Measurements from ENCODE around the gene KCNK6. TPM values are rescaled to one million over a fixed set of nuclear protein-coding genes. Genes with fewer than 3 reads are reported as not detected.

The KCNK6 gene
- total and polyA plus RNA-seq, 3 donors from 2014 or later, result 2.3 to 3.5 (median 3.4) TPM

DNA sequence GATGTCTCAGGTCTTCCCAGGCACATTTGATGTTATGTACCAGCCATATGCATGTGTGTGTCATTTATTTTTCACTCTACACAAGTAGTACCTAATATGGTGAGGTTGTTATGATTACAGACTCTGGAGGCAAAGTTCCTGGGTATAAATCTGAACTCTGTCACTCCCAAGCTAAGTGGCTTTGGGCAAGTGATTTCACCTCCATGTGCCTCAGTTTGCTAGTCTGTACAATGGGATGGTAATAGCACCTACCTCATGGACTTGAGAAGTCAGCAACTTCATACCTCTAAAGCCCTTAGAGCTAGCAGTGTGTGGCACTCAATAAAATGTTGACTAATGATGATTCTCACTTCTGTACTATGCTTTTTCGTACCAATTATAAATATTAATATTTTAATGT is 12.1 kb downstream of the KCNK6 start:
- no peaks in the 10 kb centered on the region for H3K36me3 ChIP-seq (ENCODE audit: low read depth, missing control alignments)
- WGBS, 2 donors, result 83 to 97% methylated on average over 1 of the region's 1 CpG
- no peak for DNase-seq

DNA sequence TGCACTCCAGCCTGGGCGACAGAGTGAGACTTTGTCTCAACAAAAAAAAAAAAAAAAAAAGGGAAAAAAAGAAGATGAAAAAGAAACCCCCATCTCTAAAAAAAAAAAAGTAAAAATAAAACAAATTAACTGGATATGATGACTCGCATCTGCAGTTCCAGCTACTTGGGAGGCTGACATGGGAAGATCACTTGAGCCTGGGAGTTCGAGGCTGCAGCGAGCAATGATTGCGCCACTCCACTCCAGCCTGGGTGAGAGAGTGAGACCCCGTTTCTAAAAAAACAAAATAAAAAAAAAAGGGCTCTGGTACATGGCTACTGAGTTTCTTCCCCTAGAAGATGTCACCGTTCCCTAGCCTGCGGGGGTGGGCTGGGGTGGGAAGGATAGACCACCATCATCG is 13.6 kb downstream of the KCNK6 start:
- WGBS, 2 donors, result 93 to 96% methylated on average over 9 of the region's 9 CpGs
- intact Hi-C loops (cut with DNase I; ENCODE audit: low total_unique reads), result no loop called here

More for the DNA sequence above, 12.1 kb downstream of the KCNK6 start:
- no peak overlapping the region for H3K4me3 ChIP-seq
- no peaks in the 10 kb centered on the region for H3K27me3 ChIP-seq
- intact Hi-C loops (cut with DNase I; ENCODE audit: low total_unique reads), result no loop called here
- no peak for TF ChIP-seq POLR2A (IDR thresholded peaks at IDR 0.05)
- TF ChIP-seq, protein P1, sequence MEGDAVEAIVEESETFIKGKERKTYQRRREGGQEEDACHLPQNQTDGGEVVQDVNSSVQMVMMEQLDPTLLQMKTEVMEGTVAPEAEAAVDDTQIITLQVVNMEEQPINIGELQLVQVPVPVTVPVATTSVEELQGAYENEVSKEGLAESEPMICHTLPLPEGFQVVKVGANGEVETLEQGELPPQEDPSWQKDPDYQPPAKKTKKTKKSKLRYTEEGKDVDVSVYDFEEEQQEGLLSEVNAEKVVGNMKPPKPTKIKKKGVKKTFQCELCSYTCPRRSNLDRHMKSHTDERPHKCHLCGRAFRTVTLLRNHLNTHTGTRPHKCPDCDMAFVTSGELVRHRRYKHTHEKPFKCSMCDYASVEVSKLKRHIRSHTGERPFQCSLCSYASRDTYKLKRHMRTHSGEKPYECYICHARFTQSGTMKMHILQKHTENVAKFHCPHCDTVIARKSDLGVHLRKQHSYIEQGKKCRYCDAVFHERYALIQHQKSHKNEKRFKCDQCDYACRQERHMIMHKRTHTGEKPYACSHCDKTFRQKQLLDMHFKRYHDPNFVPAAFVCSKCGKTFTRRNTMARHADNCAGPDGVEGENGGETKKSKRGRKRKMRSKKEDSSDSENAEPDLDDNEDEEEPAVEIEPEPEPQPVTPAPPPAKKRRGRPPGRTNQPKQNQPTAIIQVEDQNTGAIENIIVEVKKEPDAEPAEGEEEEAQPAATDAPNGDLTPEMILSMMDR (IDR thresholded peaks at IDR 0.05), result no peak
- H3K27ac ChIP-seq, result no peak overlapping the region
- no peaks in the 10 kb centered on the region for H3K9me3 ChIP-seq
- no peaks in the 10 kb centered on the region for H3K4me1 ChIP-seq

DNA sequence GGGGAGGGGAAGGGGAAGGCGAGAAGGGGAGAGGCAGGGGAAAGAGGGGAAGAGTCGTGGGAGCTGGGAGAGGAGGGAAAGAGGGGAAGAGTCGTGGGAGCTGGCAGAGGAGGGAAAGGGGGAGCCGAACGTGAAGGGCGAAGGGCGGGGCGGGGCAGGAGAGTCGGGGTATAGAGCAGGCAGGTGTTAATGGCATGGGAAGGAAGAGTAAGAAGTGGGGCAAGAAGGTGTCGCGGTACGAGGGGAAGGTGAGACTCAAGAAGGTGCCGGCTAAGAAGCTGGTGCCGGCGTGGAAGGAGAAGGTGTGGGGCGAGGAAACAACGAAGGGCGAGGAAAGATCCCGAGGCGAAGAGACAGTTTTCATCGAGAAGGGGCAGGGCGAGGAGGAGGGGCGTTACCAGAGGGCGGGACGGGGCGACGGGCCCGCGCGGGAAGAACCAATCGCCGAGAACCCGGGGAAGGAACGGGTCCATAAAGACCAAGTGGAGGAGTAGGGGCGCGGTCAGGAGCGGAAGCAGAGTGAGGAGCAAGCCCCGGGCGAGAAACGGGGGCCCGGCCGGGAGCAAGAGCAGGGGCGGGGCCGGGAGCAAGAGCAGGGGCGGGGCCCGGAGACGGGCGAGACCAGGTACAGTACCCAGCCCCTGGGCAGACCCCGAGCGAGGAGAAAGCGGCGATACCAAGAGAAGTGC is 16.4 kb downstream of the KCNK6 start:
- no peaks in the 10 kb centered on the region for H3K9me3 ChIP-seq
- intact Hi-C loops (cut with DNase I; ENCODE audit: low total_unique reads), result no loop called here

More for the DNA sequence above, 13.6 kb downstream of the KCNK6 start:
- no peak overlapping the region for H3K27ac ChIP-seq
- no peaks in the 10 kb centered on the region for H3K9me3 ChIP-seq
- DNase-seq, result no peak
- peaks cover 4% of the 10 kb centered on the region for H3K4me1 ChIP-seq
- no peak for TF ChIP-seq POLR2A (IDR thresholded peaks at IDR 0.05)
- TF ChIP-seq, protein P1 (IDR thresholded peaks at IDR 0.05), result no peak
- H3K4me3 ChIP-seq, result no peak overlapping the region
- H3K36me3 ChIP-seq (ENCODE audit: low read depth, missing control alignments), result no peaks in the 10 kb centered on the region
- no peaks in the 10 kb centered on the region for H3K27me3 ChIP-seq

DNA sequence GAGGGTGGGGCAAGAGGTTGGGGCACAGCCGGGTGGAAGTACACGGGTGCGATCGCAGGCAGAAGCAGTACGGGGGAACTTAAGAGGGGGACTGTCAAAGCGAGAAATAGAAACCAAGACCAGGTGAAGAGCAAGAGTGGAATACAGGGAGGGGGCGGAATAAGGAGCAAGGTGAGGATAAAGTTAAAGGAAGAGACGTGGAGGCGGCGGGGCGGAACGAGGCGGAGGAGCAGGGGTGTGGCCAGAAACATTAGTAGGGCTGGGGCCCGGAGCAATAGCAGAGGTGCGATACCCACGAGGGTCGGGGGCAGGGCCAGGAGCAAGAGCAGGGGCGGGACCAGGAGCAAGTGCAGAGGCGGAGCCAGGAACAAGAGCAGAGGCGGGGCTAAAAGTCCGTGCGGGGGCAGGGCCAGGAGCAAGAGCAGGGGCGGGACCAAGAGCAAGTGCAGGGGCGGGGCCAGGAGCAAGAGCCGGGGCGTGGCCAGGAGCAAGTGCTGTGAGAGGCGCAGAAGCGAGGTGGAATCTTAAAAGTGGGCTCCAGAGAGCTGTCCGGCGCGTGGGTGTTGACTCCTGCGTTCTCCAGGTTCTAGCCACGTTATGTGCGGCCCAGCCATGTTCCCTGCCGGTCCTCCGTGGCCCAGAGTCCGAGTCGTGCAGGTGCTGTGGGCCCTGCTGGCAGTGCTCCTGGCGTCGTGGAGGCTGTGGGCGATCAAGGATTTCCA is 17.2 kb downstream of the KCNK6 start:
- Histone ChIP-seq H3K27me3 (no peaks in the 10 kb centered on the region), H3K4me3 (peak overlapping the region; percentile 63 to 66), H3K4me1 (peaks cover 4% of the 10 kb centered on the region), H3K36me3 (ENCODE audit: low read depth, missing control alignments) (no peaks in the 10 kb centered on the region), H3K27ac (peak overlapping the region; percentile 81 to 96), H3K9me3 (no peaks in the 10 kb centered on the region)
- intact Hi-C loops (cut with DNase I; ENCODE audit: low total_unique reads), result no loop called here
- WGBS, 2 donors, result 1 to 3% methylated on average over 28 to 41 of the region's 41 CpGs
- DNase-seq, result peak; percentile 97
- TF ChIP-seq, protein P1 (IDR thresholded peaks at IDR 0.05), result no peak
- no peak for TF ChIP-seq POLR2A (IDR thresholded peaks at IDR 0.05)

More for the DNA sequence above, 16.4 kb downstream of the KCNK6 start:
- H3K4me3 ChIP-seq, result peak overlapping the region; percentile 63 to 66
- H3K27ac ChIP-seq, result peak overlapping the region; percentile 81 to 96
- no peaks in the 10 kb centered on the region for H3K36me3 ChIP-seq (ENCODE audit: low read depth, missing control alignments)
- WGBS, 2 donors, result 0 to 1% methylated on average over 52 of the region's 52 CpGs
- peak; percentile 95 for DNase-seq
- H3K4me1 ChIP-seq, result peaks cover 4% of the 10 kb centered on the region
- TF ChIP-seq, protein P1 (IDR thresholded peaks at IDR 0.05), result no peak
- TF ChIP-seq POLR2A (IDR thresholded peaks at IDR 0.05), result no peak
- H3K27me3 ChIP-seq, result no peaks in the 10 kb centered on the region
